Fibroblast of pulmonary artery (primary cell): ENCODE measurements around the gene MAST4.

Experiments used
- DNase-seq: peaks from one replicate; pipeline ENCODE4 v3.0.0-alpha.2; 2010; ENCODE audit warnings: low read depth
- H3K4me3 ChIP-seq: replicated peaks from 2 replicates; pipeline ENCODE4 v1.5.1; 2011; ENCODE audit warnings: low read depth, mild to moderate bottlenecking, control low read depth, low read length, moderate library complexity
- TF ChIP-seq, protein P1 (sequence below): IDR thresholded peaks from 2 replicates; pipeline ENCODE4 v1.5.1; 2011; ENCODE audit warnings: mild to moderate bottlenecking, control low read depth, low read length, inconsistent platforms; ENCODE audit errors: missing control alignments

The MAST4 gene

DNA sequence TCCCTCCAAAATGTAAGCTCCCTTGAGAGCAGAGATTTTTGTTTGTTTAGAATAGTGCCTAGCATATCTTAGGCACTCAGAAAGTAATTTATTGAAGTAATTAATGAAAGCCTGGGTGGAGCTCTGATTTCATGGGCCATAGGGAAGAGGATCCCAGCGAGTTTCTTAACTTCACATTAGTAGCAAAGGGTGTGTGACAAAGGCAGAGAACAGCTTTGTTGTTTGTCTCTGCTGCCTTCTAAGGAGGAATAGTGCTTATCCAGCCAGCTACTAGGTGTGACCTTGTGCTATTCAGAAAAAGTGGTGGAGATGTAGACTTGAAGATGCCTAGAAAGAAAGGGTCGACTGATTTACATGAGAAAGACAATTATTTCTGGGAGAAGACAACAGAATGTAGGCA is 451.4 kb downstream of the MAST4 start:
- no peak for DNase-seq
- H3K4me3 ChIP-seq = no peak overlapping the region
- TF ChIP-seq, protein P1, sequence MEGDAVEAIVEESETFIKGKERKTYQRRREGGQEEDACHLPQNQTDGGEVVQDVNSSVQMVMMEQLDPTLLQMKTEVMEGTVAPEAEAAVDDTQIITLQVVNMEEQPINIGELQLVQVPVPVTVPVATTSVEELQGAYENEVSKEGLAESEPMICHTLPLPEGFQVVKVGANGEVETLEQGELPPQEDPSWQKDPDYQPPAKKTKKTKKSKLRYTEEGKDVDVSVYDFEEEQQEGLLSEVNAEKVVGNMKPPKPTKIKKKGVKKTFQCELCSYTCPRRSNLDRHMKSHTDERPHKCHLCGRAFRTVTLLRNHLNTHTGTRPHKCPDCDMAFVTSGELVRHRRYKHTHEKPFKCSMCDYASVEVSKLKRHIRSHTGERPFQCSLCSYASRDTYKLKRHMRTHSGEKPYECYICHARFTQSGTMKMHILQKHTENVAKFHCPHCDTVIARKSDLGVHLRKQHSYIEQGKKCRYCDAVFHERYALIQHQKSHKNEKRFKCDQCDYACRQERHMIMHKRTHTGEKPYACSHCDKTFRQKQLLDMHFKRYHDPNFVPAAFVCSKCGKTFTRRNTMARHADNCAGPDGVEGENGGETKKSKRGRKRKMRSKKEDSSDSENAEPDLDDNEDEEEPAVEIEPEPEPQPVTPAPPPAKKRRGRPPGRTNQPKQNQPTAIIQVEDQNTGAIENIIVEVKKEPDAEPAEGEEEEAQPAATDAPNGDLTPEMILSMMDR = no peak

DNA sequence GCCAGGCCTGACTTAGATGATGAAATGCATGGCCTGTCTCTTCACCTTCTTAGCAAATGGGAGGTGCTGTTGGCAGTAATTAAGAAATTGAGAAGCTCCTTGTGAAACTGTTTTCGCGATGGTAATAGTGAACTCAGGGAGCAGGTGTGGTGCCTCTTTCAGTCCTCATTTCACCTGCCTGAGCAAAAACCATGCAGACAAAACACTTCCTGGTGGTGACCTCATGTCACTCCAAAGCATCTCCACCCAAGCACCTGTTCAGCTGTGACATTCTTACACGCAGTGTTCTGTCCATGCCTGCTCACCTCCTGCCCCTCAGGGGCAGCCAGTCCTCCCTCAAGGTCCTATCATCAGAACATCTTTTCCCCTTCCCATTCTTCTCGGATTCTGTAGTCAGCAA is 453.9 kb downstream of the MAST4 start:
- no peak for DNase-seq
- TF ChIP-seq, protein P1 = no peak
- H3K4me3 ChIP-seq = no peak overlapping the region

DNA sequence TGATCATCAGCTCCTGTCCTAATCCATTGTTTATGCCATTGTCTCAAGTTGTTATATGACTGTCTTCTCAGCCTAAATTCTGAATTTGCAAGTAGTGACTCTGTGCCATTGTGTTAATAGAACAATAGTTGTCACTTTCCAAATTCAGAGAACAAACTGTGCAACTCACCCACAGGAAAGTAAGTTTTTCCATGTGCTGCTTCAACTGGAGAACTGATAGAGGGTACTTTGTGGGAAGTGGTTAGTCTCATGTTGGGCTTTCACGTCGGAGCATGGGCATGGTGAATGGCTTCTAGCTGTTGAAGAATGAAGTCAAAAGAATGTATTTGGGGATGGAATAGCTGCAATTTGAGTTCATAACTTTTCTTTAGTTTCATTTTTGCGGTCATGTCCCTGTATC is 454.4 kb downstream of the MAST4 start:
- TF ChIP-seq, protein P1 = no peak
- DNase-seq = no peak
- H3K4me3 ChIP-seq = no peak overlapping the region

DNA sequence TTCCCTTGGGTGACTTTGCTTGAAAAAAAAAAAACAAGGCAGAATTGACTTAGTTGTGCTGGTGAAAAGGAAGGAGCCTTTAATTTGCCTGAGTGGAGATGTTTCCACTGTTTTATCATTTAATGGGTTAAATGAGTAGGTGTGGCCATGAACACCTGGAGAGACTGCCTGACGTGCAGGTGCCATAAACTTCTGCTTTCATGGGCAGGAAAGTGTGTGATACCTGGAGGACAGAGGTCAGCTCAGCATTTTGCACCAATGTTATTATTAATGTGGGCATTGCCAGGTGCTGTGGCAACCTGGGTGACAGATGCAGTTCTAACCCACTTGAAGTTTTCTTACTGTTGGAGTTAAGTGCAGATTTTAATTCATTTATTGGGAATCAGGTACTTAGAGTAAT is 455.0 kb downstream of the MAST4 start:
- DNase-seq = no peak
- TF ChIP-seq, protein P1 = no peak

DNA sequence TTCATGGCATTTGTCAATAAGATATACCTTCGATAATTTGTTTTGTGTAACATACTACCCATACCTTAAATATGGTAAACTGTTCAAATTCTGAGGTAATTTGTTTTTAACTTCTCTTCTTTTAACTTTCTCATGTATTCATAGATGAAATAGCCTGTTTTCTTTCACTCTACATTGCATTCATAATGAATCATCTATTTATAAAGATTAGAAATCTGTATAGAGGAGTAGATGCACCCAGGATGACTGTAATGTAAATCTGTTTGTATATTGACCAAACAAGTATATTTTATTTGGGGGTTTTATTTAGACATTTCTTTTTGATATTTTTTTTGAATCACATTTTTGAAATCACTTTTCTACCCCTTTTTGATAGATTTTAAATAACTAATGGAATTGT is 455.8 kb downstream of the MAST4 start:
- H3K4me3 ChIP-seq = no peak overlapping the region
- TF ChIP-seq, protein P1 = no peak
- no peak for DNase-seq

More for the DNA sequence above, 455.0 kb downstream of the MAST4 start:
- H3K4me3 ChIP-seq = no peak overlapping the region

DNA sequence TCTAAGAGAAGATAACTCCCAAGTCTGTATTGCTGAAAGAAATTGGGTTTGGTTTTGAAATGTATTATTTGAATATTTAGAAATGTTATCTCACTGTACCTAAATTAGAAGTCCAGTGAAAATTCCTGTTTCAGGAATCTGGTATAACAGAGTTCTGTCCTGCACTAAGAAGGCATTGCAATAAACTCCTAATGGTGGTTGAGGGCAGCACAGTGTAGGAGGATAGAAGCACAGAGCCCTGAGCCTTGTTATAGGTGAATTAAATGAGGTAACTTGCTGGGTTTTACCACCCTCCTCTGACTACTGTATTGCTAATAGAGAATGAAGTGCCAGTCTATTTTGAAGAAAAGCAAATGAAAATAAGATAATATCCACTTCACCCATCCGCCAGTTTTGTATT is 457.0 kb downstream of the MAST4 start:
- TF ChIP-seq, protein P1 = no peak
- no peak overlapping the region for H3K4me3 ChIP-seq
- DNase-seq = no peak

DNA sequence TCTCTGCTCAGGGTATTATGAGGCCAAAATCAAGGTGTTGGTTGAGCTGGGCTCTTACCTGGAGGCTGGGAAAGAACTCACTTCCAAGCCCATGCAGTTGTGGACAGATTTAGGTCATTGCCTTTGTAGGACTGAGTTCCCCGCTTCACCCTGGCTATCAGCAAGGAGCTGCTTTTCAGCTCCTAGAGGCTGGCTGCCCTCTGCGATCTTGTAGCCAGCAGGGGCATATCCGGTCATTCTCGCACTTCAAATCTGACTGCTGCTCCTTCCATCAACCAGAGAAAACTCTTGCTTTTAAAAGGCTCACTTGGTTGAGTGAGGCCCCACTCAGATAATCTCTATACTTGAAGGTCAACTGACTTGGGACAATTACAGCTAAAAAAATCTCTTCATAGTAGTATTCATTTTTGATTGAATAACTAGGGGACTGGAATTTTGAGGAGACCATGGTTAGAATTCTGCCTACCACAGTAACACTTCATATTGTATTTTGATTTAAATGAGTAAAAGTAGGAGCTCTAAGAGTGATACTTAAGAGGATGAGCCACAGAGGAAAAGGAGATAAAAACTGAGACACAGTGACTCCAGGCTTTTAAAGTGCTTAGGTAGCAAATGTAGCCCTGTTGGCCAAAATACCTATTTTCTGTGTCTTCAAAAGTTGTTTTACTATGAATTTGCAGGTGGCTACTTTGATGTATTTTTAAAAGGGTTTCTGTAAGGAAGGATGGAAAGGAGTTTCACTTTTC is 463.0 kb downstream of the MAST4 start:
- no peak for DNase-seq
- TF ChIP-seq, protein P1 = no peak
- peak overlapping the region; percentile 28 for H3K4me3 ChIP-seq
